Right ventricle myocardium inferior (tissue), 1 donor: ENCODE measurements around the gene IDH3A. TPM values are rescaled to one million over a fixed set of nuclear protein-coding genes. Genes with fewer than 3 reads are reported as not detected.

ENCODE experiments used
- ATAC-seq: fragments of 200-7000 bp; cut with Tn5 transposase; one replicate; pipeline ENCODE4 v1.9.1; 2020; ENCODE audit warnings: mild to moderate bottlenecking, moderate library complexity
- DNase-seq: peaks from one replicate; pipeline ENCODE4 v3.0.0; 2021; ENCODE audit errors: missing footprints
- intact Hi-C: fragments of 100-400 bp; cut with DNase I; formaldehyde crosslinking; loops from one replicate; pipeline ENCODE4 v1.11.0; 2022
- total RNA-seq: library from RNA; stranded (reverse); fragmentation: NEBNext Ultra II Directional; extraction: Animal tissue kit (Norgen Biotek cat#: 25700); gene quantifications from one replicate; pipeline ENCODE4 v1.2.1, GENCODE V29; 2021
- donor health status: DM: no; HTN: yes; CAD: no; lungs with severe emphysema.

The IDH3A gene
- total RNA-seq, 1 donor from 2014 or later: 425 TPM

- ATAC-seq: no peak
- intact Hi-C loops: no loop called here
- no peak for DNase-seq
Observed at GRCh38 chr15:78154955-78155354, 5.8 kb downstream of the IDH3A start.

GRCh38 chr15:78155355-78155939 lies 6.3 kb downstream of the IDH3A start:
- DNase-seq (no peak), ATAC-seq (no peak)
- intact Hi-C loops: no loop called here

GRCh38 chr15:78156653-78157052 lies 7.5 kb downstream of the IDH3A start:
- ATAC-seq (no peak), DNase-seq (no peak)
- intact Hi-C loops: no loop called here

GRCh38 chr15:78157203-78157602 lies 8.0 kb downstream of the IDH3A start:
- DNase-seq (no peak), ATAC-seq (no peak)
- intact Hi-C loops: no loop called here

GRCh38 chr15:78159395-78159794 lies 10.2 kb downstream of the IDH3A start:
- ATAC-seq (peak; percentile 78), DNase-seq (no peak)
- intact Hi-C loops: no loop called here

GRCh38 chr15:78162038-78162437 lies 12.9 kb downstream of the IDH3A start:
- intact Hi-C loops: no loop called here
- ATAC-seq (no peak), DNase-seq (no peak)

GRCh38 chr15:78164010-78164409 lies 14.8 kb downstream of the IDH3A start:
- intact Hi-C loops: no loop called here
- ATAC-seq: no peak
- no peak for DNase-seq

GRCh38 chr15:78167227-78167888 lies 18.2 kb downstream of the IDH3A start:
- intact Hi-C loops: no loop called here
- ATAC-seq: no peak
- no peak for DNase-seq

- intact Hi-C loops: no loop called here
- DNase-seq: no peak
Observed at GRCh38 chr15:78168608-78169007, 19.4 kb downstream of the IDH3A start.

GRCh38 chr15:78170848-78171773 lies 21.9 kb downstream of the IDH3A start:
- intact Hi-C loops: no loop called here
- ATAC-seq (peak; percentile 38), DNase-seq (no peak)

More at GRCh38 chr15:78168608-78169007, 19.4 kb downstream of the IDH3A start:
- no peak for ATAC-seq

GRCh38 chr15:78171864-78172472 lies 22.8 kb downstream of the IDH3A start:
- ATAC-seq (no peak), DNase-seq (no peak)
- intact Hi-C loops: no loop called here

- ATAC-seq (no peak), DNase-seq (no peak)
- intact Hi-C loops: no loop called here
Observed at GRCh38 chr15:78174401-78174800, 25.2 kb downstream of the IDH3A start.

- no peak for ATAC-seq
- intact Hi-C loops: loop anchor here (5.0 kb wide), 1 partner anchor 43 kb away; the partner anchor contains the start of gene CIB2
- DNase-seq: no peak
Observed at GRCh38 chr15:78175330-78175729, 26.2 kb downstream of the IDH3A start.

GRCh38 chr15:78177447-78177873 lies 28.3 kb downstream of the IDH3A start:
- DNase-seq (no peak), ATAC-seq (peak; percentile 51)
- intact Hi-C loops: loop anchor here (1.0 to 5.0 kb wide), 2 partner anchors 45 to 64 kb away; partner anchors contain the start of gene CIB2

- intact Hi-C loops: loop anchor here (5.0 kb wide), 1 partner anchor 46 kb away; the partner anchor contains the start of gene CIB2
- no peak for DNase-seq
- no peak for ATAC-seq
Observed at GRCh38 chr15:78178064-78178463, 28.9 kb downstream of the IDH3A start.

GRCh38 chr15:78179286-78179840 lies 30.2 kb downstream of the IDH3A start:
- DNase-seq (no peak), ATAC-seq (no peak)
- intact Hi-C loops: loop anchor here (5.0 kb wide), 1 partner anchor 47 kb away; the partner anchor contains the start of gene CIB2

- ATAC-seq: no peak
- intact Hi-C loops: loop anchor here (5.0 kb wide), 1 partner anchor 48 kb away; the partner anchor contains the start of gene CIB2
- no peak for DNase-seq
Observed at GRCh38 chr15:78179906-78180305, 30.7 kb downstream of the IDH3A start.

GRCh38 chr15:78182336-78182700 lies 33.2 kb downstream of the IDH3A start:
- DNase-seq (no peak), ATAC-seq (no peak)
- intact Hi-C loops: no loop called here

GRCh38 chr15:78182821-78183220 lies 33.7 kb downstream of the IDH3A start:
- no peak for ATAC-seq
- DNase-seq: no peak
- intact Hi-C loops: no loop called here
